ENCODE results near the gene NPS.

DNA sequence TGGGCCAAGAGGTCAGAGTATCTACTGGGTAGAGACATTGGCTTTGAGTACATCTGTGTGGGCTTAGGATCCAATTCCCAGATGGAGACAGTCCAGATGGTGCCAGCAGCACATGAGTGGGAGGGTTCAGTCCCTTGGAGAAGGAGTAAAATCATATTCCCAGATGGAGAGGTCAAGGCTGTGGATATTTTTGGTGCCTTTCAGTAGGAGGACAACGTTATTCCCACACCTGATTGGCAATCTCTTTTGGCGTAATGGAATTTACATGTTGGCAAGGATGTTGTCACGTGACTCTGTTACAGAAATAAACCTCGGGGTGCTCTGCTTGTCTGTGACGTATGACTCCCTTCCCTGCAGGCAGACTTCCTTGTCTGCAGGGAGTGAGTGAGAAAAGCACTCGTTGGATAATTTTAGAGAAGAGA is 27.6 kb downstream of the NPS start:
- TF ChIP-seq, protein P1, sequence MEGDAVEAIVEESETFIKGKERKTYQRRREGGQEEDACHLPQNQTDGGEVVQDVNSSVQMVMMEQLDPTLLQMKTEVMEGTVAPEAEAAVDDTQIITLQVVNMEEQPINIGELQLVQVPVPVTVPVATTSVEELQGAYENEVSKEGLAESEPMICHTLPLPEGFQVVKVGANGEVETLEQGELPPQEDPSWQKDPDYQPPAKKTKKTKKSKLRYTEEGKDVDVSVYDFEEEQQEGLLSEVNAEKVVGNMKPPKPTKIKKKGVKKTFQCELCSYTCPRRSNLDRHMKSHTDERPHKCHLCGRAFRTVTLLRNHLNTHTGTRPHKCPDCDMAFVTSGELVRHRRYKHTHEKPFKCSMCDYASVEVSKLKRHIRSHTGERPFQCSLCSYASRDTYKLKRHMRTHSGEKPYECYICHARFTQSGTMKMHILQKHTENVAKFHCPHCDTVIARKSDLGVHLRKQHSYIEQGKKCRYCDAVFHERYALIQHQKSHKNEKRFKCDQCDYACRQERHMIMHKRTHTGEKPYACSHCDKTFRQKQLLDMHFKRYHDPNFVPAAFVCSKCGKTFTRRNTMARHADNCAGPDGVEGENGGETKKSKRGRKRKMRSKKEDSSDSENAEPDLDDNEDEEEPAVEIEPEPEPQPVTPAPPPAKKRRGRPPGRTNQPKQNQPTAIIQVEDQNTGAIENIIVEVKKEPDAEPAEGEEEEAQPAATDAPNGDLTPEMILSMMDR (tag by site-specific recombination; IDR thresholded peaks at IDR 0.05): no peak
- TF ChIP-seq ZNF510 (tag by site-specific recombination; IDR thresholded peaks at IDR 0.05; ENCODE audit: insufficient replicate concordance) (no peak), ZNF202 (tag by site-specific recombination; IDR thresholded peaks at IDR 0.05; ENCODE audit: borderline replicate concordance) (no peak), SP7 (tag by site-specific recombination; IDR thresholded peaks at IDR 0.05) (no peak), ZNF248 (tag by site-specific recombination; IDR thresholded peaks at IDR 0.05) (no peak), ZNF677 (tag by site-specific recombination; IDR thresholded peaks at IDR 0.05) (no peak)
- TF ChIP-seq, protein P2, sequence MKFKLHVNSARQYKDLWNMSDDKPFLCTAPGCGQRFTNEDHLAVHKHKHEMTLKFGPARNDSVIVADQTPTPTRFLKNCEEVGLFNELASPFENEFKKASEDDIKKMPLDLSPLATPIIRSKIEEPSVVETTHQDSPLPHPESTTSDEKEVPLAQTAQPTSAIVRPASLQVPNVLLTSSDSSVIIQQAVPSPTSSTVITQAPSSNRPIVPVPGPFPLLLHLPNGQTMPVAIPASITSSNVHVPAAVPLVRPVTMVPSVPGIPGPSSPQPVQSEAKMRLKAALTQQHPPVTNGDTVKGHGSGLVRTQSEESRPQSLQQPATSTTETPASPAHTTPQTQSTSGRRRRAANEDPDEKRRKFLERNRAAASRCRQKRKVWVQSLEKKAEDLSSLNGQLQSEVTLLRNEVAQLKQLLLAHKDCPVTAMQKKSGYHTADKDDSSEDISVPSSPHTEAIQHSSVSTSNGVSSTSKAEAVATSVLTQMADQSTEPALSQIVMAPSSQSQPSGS (tag by site-specific recombination; IDR thresholded peaks at IDR 0.05; ENCODE audit: low read depth): no peak
- TF ChIP-seq, protein P3, sequence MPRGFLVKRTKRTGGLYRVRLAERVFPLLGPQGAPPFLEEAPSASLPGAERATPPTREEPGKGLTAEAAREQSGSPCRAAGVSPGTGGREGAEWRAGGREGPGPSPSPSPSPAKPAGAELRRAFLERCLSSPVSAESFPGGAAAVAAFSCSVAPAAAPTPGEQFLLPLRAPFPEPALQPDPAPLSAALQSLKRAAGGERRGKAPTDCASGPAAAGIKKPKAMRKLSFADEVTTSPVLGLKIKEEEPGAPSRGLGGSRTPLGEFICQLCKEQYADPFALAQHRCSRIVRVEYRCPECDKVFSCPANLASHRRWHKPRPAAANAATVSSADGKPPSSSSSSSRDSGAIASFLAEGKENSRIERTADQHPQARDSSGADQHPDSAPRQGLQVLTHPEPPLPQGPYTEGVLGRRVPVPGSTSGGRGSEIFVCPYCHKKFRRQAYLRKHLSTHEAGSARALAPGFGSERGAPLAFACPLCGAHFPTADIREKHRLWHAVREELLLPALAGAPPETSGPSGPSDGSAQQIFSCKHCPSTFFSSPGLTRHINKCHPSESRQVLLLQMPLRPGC (tag by site-specific recombination; IDR thresholded peaks at IDR 0.05): no peak

Measured in HEK293 (cell line).